PC-9 (cell line): ENCODE measurements around the gene CYFIP1.

Experiments
- CTCF ChIP-seq: fragments of 200-600 bp; sonication (generic); conservative IDR thresholded peaks from 2 replicates; pipeline ENCODE4 v1.6.1; 2017; ENCODE audit warnings: mixed run types, antibody characterized with exemption, mild to moderate bottlenecking, moderate library complexity
- EZH2 ChIP-seq: fragments of 200-600 bp; sonication (generic); IDR thresholded peaks from 2 replicates; pipeline ENCODE4 v1.8.0; 2017; ENCODE audit warnings: antibody characterized with exemption, low read depth

GRCh38 chr15:23014394-23015000 is 34.3 kb upstream of the CYFIP1 start:
- TF ChIP-seq CTCF (no peak), EZH2 (no peak)
